Activated naive CD8-positive, alpha-beta T cell (primary cell): ENCODE results near the gene CACNA1D.
A peak's percentile ranks its signal among the peaks of the same experiment; 100 is the strongest.

Experiments
- H3K27ac Mint-ChIP-seq: one replicate; pipeline ENCODE4 v1.8.0; 2021; ENCODE audit warnings: mixed read lengths
- H3K27me3 Mint-ChIP-seq: one replicate; pipeline ENCODE4 v1.8.0; 2021; ENCODE audit warnings: mixed read lengths
- H3K36me3 Mint-ChIP-seq: one replicate; pipeline ENCODE4 v1.8.0; 2021; ENCODE audit warnings: mixed read lengths
- H3K4me1 Mint-ChIP-seq: one replicate; pipeline ENCODE4 v1.8.0; 2021; ENCODE audit warnings: low read depth, mixed read lengths
- H3K4me3 Mint-ChIP-seq: one replicate; pipeline ENCODE4 v1.8.0; 2021; ENCODE audit warnings: mild to moderate bottlenecking, mixed read lengths
- H3K9me3 Mint-ChIP-seq: one replicate; pipeline ENCODE4 v1.8.0; 2021; ENCODE audit warnings: low read depth, mixed read lengths

The CACNA1D gene

DNA sequence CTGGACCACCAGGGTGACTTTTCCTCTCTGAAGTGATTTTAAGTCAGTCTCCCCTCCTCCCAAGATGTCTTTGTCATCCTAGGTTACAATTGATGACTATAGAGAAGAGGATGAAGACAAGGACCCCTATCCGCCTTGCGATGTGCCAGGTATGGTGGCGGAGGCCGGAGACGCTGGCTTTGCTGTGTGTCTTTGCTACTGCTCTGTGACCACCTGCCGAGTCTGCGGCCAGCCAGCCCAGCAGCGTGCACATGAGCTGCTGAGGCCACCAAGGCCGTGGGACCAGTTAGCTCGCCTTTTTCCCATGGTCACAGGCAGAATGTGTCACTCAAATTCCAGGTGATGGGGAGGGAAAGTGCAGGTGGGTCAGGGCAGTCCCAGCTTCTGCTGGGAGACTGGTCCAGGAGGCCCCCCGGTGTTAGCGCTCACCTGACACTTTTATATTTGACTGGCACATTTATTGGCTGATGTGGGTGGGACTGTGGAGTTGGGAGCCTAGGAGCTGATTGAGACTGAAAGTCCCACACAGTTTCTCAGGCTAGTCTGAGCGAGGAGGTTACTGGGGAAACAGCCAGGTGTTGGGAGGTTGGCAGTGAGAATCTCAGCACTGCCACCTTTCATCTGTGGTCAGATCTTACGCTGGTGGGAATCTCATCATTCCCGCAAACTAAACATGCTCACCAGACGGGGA is 237.7 kb downstream of the CACNA1D start:
- Mint-ChIP-seq H3K27me3 (peaks cover 2% of the 10 kb centered on the region), H3K27ac (no peak overlapping the region), H3K4me3 (no peak overlapping the region), H3K4me1 (no peaks in the 10 kb centered on the region), H3K36me3 (no peaks in the 10 kb centered on the region), H3K9me3 (no peaks in the 10 kb centered on the region)

DNA sequence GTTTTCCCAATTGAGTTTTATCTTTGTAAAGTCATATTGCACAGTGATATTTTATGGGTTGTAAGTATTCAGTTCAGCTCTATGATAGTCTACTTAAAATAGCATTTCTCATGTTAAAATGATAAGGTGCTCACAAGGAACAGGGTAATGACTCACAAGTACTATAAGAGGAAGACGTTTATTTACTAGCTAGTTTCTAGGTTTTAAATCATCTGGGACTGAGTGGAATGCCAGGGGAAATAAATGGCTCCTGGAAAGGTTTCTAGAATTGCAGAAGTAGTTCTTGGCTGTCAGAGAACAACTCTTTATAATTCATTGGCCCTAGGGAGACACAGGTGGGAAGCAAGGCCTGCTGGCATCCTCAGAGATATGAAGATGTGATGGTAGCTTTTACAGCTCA is 239.0 kb downstream of the CACNA1D start:
- no peak overlapping the region for H3K27ac Mint-ChIP-seq
- H3K4me1 Mint-ChIP-seq, result no peaks in the 10 kb centered on the region
- H3K27me3 Mint-ChIP-seq, result peaks cover 2% of the 10 kb centered on the region
- H3K9me3 Mint-ChIP-seq, result no peaks in the 10 kb centered on the region
- no peak overlapping the region for H3K4me3 Mint-ChIP-seq
- H3K36me3 Mint-ChIP-seq, result no peaks in the 10 kb centered on the region

DNA sequence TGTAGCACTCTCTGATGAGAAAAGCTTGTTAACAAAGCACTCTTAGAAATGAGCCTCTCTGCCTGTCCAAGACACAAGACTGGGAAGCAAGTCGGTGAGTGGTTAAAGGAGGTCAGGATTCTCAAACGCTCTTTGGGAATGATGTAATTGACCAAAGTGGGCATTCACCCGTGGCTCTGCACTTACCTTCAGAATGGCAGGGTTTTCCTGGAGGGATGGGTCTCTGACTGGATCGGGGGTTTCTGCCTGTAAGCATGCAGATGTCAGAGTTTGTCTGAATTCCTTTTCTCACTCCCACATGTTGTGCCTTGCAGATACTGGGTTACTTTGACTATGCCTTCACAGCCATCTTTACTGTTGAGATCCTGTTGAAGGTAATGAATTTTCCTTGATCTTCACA is 245.6 kb downstream of the CACNA1D start:
- Mint-ChIP-seq H3K4me1 (no peaks in the 10 kb centered on the region), H3K9me3 (no peaks in the 10 kb centered on the region), H3K36me3 (no peaks in the 10 kb centered on the region), H3K27me3 (no peaks in the 10 kb centered on the region), H3K4me3 (no peak overlapping the region), H3K27ac (no peak overlapping the region)

DNA sequence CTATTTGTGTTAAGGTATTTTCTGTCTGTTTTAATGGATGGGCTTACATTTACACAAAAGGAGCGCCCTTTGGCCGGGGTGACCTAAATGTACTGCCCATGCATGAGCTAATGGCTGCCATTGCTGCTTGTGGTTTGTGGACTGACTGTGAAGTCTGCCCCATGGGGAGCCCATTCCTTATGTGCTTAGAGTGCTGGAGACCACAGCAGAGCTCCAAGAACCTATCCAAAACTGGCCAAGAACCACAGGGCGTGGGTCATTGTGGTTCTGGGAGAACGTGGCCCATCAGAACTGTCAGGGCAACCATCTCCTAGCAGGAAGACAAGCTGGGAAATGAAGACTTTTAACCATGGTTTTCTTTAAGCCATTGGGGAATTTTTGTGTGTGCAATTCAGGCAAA is 246.5 kb downstream of the CACNA1D start:
- no peaks in the 10 kb centered on the region for H3K36me3 Mint-ChIP-seq
- no peaks in the 10 kb centered on the region for H3K9me3 Mint-ChIP-seq
- H3K27me3 Mint-ChIP-seq, result peaks cover 2% of the 10 kb centered on the region
- no peaks in the 10 kb centered on the region for H3K4me1 Mint-ChIP-seq
- no peak overlapping the region for H3K27ac Mint-ChIP-seq
- no peak overlapping the region for H3K4me3 Mint-ChIP-seq

DNA sequence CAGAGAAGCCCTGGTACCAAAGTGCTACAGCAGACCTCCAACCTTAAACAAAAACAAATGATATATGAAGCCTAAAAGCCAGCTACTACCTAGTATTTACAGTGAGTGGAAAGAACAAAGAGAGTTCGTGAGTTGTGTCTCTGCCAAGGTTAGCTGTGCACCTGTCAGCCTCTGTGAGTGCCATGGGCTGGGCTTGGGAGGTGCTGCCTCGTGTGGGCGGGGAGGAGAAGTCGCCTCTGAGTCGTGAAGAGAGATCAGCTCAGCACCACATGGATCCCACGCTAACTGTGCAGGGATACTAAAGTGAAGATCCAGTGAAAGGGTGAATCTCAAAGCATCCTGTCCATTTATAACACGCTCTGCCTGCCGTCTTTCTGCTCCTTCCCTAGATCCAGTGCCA is 249.9 kb downstream of the CACNA1D start:
- Mint-ChIP-seq H3K4me1 (no peaks in the 10 kb centered on the region), H3K27me3 (peaks cover 2% of the 10 kb centered on the region), H3K36me3 (no peaks in the 10 kb centered on the region), H3K9me3 (no peaks in the 10 kb centered on the region), H3K27ac (no peak overlapping the region), H3K4me3 (no peak overlapping the region)

DNA sequence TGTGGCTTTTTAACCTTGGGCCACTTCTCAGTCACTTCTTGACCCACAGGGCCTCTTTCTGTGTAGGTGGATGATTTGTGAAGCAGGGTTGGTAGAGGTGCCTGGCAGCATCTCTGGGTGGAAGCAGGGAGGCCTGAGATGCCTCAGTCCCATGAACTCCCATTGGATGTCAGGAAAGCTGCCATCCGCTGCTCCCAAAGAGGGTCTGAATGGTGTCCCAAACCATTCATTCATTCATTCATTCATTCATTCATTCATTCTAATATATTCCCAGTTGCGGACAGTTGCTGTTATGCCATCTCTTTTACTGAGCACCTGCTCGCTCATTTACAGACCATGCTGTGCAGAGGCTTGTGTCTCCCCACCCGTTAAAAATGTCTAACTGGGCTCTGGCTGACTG is 253.1 kb downstream of the CACNA1D start:
- peaks cover 2% of the 10 kb centered on the region for H3K27me3 Mint-ChIP-seq
- no peaks in the 10 kb centered on the region for H3K9me3 Mint-ChIP-seq
- no peaks in the 10 kb centered on the region for H3K4me1 Mint-ChIP-seq
- no peaks in the 10 kb centered on the region for H3K36me3 Mint-ChIP-seq
- no peak overlapping the region for H3K27ac Mint-ChIP-seq
- no peak overlapping the region for H3K4me3 Mint-ChIP-seq

DNA sequence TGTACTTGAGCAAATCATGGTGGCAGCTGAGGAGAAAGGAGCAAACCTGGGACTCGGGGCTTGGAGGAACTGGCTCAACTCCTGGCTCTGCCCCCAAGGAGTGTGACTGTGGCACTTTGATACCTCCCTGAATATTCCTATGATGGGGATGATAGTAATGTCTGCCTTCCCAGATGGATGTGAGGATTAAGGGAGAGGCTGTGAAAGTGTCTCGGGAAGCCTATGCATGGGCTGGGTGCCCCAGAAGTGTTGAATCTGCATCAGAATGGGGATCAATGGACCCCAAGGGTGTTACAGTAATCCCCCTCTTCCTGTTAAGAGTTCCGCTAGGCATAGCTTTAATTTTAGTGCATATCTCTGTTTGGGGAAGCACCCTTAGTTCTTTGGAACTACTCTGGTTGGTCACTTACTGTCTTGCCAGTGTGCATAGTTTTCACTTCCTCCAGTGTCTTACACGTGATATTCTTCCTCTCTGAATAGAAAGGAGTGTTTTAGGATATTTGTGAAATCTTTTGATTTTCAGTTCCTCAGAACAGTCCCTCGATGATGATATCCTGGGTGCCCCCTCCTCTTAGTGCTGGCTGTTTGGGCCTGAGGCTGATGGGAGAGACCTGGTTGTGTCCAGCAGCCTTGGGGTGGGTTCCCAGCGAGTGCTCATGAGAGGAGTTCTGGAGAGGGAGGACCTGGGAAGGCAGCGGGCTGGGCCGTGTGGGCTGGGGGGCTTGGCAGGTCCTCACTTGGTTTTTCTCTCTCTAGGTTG is 254.3 kb downstream of the CACNA1D start:
- Mint-ChIP-seq H3K27me3 (peaks cover 2% of the 10 kb centered on the region), H3K36me3 (no peaks in the 10 kb centered on the region), H3K27ac (no peak overlapping the region), H3K4me1 (peaks cover 6% of the 10 kb centered on the region), H3K4me3 (no peak overlapping the region), H3K9me3 (no peaks in the 10 kb centered on the region)

DNA sequence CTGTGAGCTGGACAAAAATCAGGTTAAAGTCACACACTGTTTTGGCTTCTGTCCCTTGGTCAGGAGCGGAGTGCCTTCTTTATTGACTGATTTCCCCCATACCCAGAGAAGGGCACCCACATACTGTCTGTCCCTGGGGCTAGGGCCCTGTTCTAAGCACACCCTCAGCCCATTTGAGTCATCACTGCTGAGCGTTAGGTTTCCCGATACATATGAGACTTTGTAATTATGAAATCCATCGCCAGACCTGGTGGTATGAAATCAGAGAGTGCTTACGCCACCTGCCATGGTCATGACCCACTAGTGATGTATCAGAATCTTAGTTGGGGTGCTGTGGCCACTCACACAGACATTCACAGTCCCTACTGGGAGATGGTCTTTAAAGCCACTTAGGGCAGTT is 255.0 kb downstream of the CACNA1D start:
- no peak overlapping the region for H3K4me3 Mint-ChIP-seq
- peaks cover 2% of the 10 kb centered on the region for H3K27me3 Mint-ChIP-seq
- H3K27ac Mint-ChIP-seq, result no peak overlapping the region
- H3K4me1 Mint-ChIP-seq, result peaks cover 14% of the 10 kb centered on the region
- no peaks in the 10 kb centered on the region for H3K9me3 Mint-ChIP-seq
- H3K36me3 Mint-ChIP-seq, result no peaks in the 10 kb centered on the region

DNA sequence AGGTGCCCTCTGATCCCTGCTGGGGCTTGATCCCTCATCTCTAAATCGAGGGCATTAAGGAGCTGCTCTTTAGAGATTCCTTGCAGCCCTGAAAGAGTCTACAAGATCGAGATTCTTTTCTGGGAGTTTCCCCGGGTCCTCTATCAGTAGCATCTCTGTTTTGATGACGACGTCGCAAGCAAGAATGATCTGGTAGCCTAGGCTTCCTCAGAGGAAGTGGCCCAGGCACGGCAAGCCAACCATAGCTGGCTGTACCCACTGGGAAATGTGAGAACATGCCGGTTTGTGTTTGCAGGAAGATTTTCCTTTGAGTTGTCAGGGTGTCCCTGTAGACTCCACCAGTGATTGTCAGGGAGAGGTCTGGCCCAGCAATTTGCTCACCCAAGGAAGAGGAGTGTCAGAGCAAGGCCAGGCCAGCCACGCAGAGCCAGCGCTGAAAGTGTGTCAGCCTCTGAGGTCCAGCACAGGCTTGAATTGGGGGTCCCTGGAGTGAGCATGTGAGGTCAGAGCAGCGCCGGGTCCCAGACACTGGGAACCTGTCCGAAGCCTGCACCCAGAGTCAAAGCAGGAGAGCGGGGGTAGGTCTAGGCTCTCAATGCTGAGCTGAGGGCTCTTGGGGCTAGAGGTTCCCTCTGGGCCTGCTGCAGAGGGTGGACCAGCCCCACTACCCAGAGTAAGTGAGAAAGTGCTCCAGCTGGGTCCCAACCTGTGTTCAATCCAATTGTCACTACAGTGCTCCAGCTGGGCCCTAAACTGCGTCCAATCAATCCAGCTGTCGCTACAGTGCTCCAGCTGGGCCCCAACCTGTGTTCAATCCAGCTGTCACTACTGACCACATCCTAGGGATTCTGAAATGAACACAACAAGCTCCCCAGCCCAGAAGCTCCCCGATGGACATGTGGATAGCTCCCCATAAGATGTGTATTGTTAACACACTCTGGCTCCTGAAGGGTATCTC is 256.1 kb downstream of the CACNA1D start:
- H3K27me3 Mint-ChIP-seq, result peaks cover 4% of the 10 kb centered on the region
- no peaks in the 10 kb centered on the region for H3K9me3 Mint-ChIP-seq
- no peak overlapping the region for H3K27ac Mint-ChIP-seq
- H3K4me3 Mint-ChIP-seq, result no peak overlapping the region
- H3K36me3 Mint-ChIP-seq, result no peaks in the 10 kb centered on the region
- peaks cover 16% of the 10 kb centered on the region for H3K4me1 Mint-ChIP-seq

DNA sequence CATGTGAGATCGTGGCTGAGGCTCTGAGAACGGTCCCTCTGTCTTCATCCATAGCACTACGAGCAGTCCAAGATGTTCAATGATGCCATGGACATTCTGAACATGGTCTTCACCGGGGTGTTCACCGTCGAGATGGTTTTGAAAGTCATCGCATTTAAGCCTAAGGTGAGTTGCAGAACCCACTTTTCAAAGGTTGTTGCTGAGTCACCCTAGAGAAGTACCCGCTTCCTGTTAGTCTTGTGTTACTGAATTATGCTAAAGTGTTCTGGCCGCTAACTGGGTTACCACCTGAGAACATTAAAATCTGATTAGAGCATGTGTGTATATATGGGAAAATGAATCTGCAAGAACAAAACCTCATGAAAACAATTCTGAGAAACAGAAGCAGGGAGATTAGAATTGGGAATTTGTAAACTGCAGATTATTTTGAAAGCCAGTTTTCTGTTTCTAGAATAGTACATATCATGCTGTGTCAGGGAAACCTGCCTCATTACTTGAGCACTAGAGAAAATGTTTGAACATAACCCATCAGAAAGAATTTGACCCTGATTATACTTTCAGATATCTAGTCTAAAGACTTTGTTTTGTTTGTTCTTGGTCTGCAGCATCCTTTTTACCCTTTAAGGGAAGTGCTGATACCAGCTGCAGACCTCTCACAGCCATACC is 259.2 kb downstream of the CACNA1D start:
- Mint-ChIP-seq H3K27me3 (peaks cover 6% of the 10 kb centered on the region), H3K4me3 (no peak overlapping the region), H3K27ac (peak overlapping the region; percentile 36), H3K36me3 (no peaks in the 10 kb centered on the region), H3K4me1 (peaks cover 16% of the 10 kb centered on the region), H3K9me3 (no peaks in the 10 kb centered on the region)

DNA sequence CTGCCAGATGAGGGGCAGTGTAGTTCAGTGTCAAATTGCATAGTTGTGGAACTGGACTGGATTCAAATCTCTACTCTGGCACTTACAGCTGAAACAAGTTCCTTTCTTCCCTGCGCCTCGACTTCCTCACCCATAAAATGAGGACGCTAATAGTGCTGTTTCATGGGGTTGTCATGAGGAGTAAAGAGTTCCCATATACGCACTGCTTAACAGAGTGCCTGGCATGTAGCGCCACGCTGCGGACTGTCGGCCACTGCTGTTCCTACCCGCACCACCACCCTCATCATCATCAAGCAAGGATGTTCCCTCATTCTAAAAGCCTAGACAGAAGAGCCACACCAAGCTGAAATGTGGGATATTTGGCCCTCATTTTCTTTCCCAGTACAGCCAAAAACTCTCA is 259.9 kb downstream of the CACNA1D start:
- Mint-ChIP-seq H3K4me1 (peaks cover 16% of the 10 kb centered on the region), H3K36me3 (no peaks in the 10 kb centered on the region), H3K27me3 (peaks cover 6% of the 10 kb centered on the region), H3K4me3 (no peak overlapping the region), H3K9me3 (no peaks in the 10 kb centered on the region), H3K27ac (no peak overlapping the region)

DNA sequence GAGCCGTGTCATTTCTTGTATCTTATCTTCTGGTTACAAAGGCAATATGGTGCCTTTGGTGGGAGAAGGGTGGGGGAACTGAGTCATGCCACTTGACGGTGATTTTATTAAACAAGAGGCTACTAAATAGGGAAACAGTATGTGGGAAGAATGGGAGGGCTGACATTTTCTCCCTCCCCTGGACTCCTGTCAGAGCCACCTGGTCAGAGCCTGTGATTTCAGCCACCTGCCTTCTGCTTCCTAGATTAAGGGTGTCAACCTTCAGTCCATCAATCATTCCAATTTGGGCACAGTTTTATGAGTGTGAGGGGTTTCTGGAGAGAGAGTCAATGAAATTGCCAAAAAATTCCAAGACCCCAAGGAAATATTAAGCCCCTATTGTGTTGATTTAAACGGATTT is 264.4 kb downstream of the CACNA1D start:
- H3K4me3 Mint-ChIP-seq, result no peak overlapping the region
- H3K27ac Mint-ChIP-seq, result no peak overlapping the region
- no peaks in the 10 kb centered on the region for H3K9me3 Mint-ChIP-seq
- peaks cover 8% of the 10 kb centered on the region for H3K4me1 Mint-ChIP-seq
- peaks cover 6% of the 10 kb centered on the region for H3K27me3 Mint-ChIP-seq
- H3K36me3 Mint-ChIP-seq, result no peaks in the 10 kb centered on the region

DNA sequence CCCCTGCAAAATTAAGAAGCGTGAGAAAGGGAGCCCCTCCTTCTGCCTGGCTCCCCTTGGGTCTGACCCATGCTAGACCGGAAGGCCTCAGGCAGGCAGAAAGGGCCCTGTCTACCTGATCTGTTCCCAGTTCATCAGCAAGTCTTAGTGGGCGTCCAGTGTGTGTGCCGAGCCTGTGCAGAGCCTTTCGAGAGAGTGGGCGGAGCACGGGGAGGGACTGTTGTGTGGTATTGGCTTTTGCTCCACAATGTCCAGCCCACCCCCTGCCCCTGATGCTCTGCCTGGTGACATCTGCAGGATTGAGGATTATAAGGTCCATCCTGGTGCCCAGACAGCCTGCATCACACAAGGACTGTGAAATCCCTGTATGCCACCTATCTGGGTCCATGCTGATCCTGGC is 268.9 kb downstream of the CACNA1D start:
- Mint-ChIP-seq H3K36me3 (no peaks in the 10 kb centered on the region), H3K9me3 (no peaks in the 10 kb centered on the region), H3K27me3 (peaks cover under 1% of the 10 kb centered on the region), H3K4me1 (no peaks in the 10 kb centered on the region), H3K4me3 (no peak overlapping the region), H3K27ac (no peak overlapping the region)

DNA sequence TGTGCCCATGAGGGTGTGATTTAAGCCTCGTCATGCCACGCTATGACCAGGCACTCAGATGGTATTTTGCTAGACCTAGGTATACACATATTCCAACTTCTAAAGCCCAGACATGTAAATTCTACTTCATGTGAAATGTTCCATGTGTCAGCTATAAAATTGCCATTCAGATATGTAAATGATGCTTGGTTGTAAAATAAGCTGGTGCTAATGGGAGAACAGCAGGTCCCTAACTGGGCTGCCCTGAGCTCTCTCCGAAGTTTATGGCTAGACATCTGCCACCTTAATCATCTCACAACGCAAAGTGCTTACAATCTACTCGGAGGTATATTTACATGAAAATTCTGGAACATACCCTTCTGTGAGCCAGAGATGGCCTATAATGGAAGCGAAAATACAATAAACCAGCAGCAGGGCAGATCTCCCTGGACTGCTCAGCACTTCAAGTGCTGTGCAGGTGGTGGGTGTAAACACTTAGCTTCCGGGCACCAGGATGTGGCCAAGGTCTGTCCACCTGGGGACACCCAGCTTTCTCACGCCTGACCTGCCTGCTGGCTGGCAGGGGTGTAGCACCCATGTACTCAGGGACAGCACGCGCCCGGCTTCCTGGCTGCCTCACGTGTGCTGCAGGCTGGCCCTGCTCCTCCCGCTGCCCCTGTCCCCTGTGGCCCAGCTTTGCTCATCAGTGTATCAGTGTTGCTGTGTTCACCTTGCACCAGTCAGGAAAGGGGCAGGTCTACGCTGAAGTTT is 269.8 kb downstream of the CACNA1D start:
- Mint-ChIP-seq H3K9me3 (no peaks in the 10 kb centered on the region), H3K4me3 (no peak overlapping the region), H3K36me3 (no peaks in the 10 kb centered on the region), H3K27me3 (no peaks in the 10 kb centered on the region), H3K27ac (no peak overlapping the region), H3K4me1 (no peaks in the 10 kb centered on the region)
